GM18498 (cell line): ENCODE measurements around the gene LMX1A.

Source experiments
- ATAC-seq: cut with Tn5 transposase; IDR thresholded peaks from one replicate; pipeline ENCODE4 v1.9.1; 2021; ENCODE audit warnings: mild to moderate bottlenecking, moderate library complexity; ENCODE audit not compliant: unreplicated experiment

Gene LMX1A

GRCh38 chr1:165173409-165173808 is 183.1 kb downstream of the LMX1A start:
- no peak for ATAC-seq

GRCh38 chr1:165172666-165173065 is 183.8 kb downstream of the LMX1A start:
- no peak for ATAC-seq

- no peak for ATAC-seq
These were observed 186.8 kb downstream of the LMX1A start for GRCh38 chr1:165169729-165170128.

GRCh38 chr1:165169028-165169427 is 187.5 kb downstream of the LMX1A start:
- no peak for ATAC-seq

- ATAC-seq: no peak
These were observed 188.0 kb downstream of the LMX1A start for GRCh38 chr1:165168467-165168866.

- no peak for ATAC-seq
These were observed 193.8 kb downstream of the LMX1A start for GRCh38 chr1:165162671-165163241.

- no peak for ATAC-seq
These were observed 195.4 kb downstream of the LMX1A start for GRCh38 chr1:165161130-165161529.

- ATAC-seq: no peak
These were observed 203.3 kb downstream of the LMX1A start for GRCh38 chr1:165153182-165153581.

GRCh38 chr1:165152727-165153126 is 203.8 kb downstream of the LMX1A start:
- no peak for ATAC-seq

GRCh38 chr1:165152109-165152508 is 204.4 kb downstream of the LMX1A start:
- ATAC-seq: no peak
